CD4-positive, alpha-beta T cell (primary cell): Measurements from ENCODE around the gene DCDC1. TPM values are rescaled to one million over a fixed set of nuclear protein-coding genes. Genes with fewer than 3 reads are reported as not detected.

Source experiments
- ATAC-seq: fragments of 200-7000 bp; cut with Tn5 transposase; one replicate; pipeline ENCODE4 v1.10.0; 2022; ENCODE audit warnings: mild to moderate bottlenecking; ENCODE audit not compliant: poor library complexity
- CTCF ChIA-PET: fragments of 350-600 bp; sonication (Branson Sonifier 250); formaldehyde crosslinking; loops from one replicate; lab custom pipeline; 2021; ENCODE audit warnings: antibody characterized with exemption, inconsistent platforms; lab: Charles Lee
- POLR2A ChIA-PET: fragments of 350-600 bp; sonication (Branson Sonifier 250); formaldehyde crosslinking; loops from one replicate; lab custom pipeline; 2021; ENCODE audit warnings: antibody characterized with exemption, inconsistent platforms; lab: Charles Lee
- DNase-seq, 14 experiments: peaks; one replicate each; pipeline ENCODE4 v3.0.0-alpha.2; 2013 to 2020; ENCODE audit warnings: mixed read lengths in 2 of 14
- H3K27ac ChIP-seq, 2 donors: one replicate each; pipeline versions ENCODE4 v1.5.1 to v1.7.0; 2013; ENCODE audit warnings: low read length in 2 of 2, low read depth in 1 of 2, mild to moderate bottlenecking in 1 of 2
- H3K27me3 ChIP-seq, 2 experiments: 1 replicate in 1 of 2; 2 replicates in 1 of 2; pipeline versions ENCODE4 v1.6.1 to v1.7.0; 2013; ENCODE audit warnings: low read length in 2 of 2, control low read depth in 1 of 2, mild to moderate bottlenecking in 1 of 2, moderate library complexity in 1 of 2; ENCODE audit not compliant: insufficient read depth in 2 of 2, control insufficient read depth in 1 of 2
- H3K36me3 ChIP-seq: one replicate; pipeline ENCODE4 v1.6.1; 2013; ENCODE audit warnings: low read length, control low read depth; ENCODE audit not compliant: insufficient read depth
- H3K4me1 ChIP-seq: one replicate; pipeline ENCODE4 v1.6.1; 2013; ENCODE audit warnings: low read length, control low read depth; ENCODE audit not compliant: insufficient read depth
- H3K4me3 ChIP-seq: one replicate; pipeline ENCODE4 v1.5.1; 2013; ENCODE audit warnings: mild to moderate bottlenecking, low read length, moderate library complexity
- H3K9me3 ChIP-seq, 2 experiments: 1 replicate in 1 of 2; 2 replicates in 1 of 2; pipeline versions ENCODE4 v1.6.1 to v1.7.0; 2013; ENCODE audit warnings: low read length in 2 of 2, mild to moderate bottlenecking in 2 of 2, control low read depth in 1 of 2, moderate library complexity in 1 of 2; ENCODE audit not compliant: control insufficient read depth in 1 of 2, insufficient read depth in 1 of 2
- H3K27ac Mint-ChIP-seq: one replicate; pipeline ENCODE4 v1.8.0; 2020; ENCODE audit warnings: mixed read lengths
- H3K27me3 Mint-ChIP-seq: one replicate; pipeline ENCODE4 v1.8.0; 2021; ENCODE audit warnings: mixed read lengths
- H3K36me3 Mint-ChIP-seq: one replicate; pipeline ENCODE4 v1.8.0; 2021; ENCODE audit warnings: low read depth, mixed read lengths
- H3K4me1 Mint-ChIP-seq: one replicate; pipeline ENCODE4 v1.8.0; 2021; ENCODE audit warnings: low read depth, mixed read lengths
- H3K4me3 Mint-ChIP-seq: one replicate; pipeline ENCODE4 v1.8.0; 2020; ENCODE audit warnings: mild to moderate bottlenecking, mixed read lengths
- H3K9me3 Mint-ChIP-seq: one replicate; pipeline ENCODE4 v1.8.0; 2020; ENCODE audit warnings: mixed read lengths
- intact Hi-C, 2 experiments: fragments of 100-400 bp; cut with DNase I in 1 of 2; cut with micrococcal nuclease in 1 of 2; formaldehyde crosslinking; loops; one replicate each; pipeline versions ENCODE4 v1.15.1 to v1.9.0; 2023 to 2025; cut with DNase I, micrococcal nuclease
- total RNA-seq, 174 experiments: library from RNA in 2 of 174; stranded (reverse) in 2 of 174; gene quantifications; one replicate each; pipeline ENCODE4 v1.2.3 and lab custom pipeline; 2021 to 2026
- TF ChIP-seq, protein P1 (sequence below): fragments of 200-600 bp; IDR thresholded peaks from one replicate; pipeline ENCODE4 v1.8.0; 2022; ENCODE audit warnings: antibody characterized with exemption, mild to moderate bottlenecking

DCDC1 gene
- total RNA-seq, 2 experiments from 2014 or later: 0.11 TPM; not detected in 1

DNA sequence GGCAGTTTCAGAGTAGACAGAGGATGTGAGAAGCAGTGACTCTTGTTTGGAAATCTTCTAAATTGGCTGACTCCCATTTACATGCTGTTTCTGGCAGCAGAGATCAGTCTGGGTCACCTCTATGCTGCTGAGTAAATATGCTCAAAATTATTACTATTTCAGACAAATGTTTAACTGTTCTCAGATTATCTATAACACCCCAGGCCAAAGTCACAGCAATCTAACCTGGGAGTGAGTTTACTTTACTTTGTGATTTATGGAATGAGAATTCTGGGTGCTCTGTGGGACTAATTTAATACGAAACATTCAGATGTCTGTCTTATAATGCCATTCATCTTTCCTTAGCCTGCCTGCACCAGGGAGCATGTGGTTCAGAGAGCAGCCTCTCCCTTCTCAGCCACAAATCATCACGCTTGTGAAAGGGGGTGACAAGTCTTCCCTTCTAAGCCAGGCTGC, 500.9 kb downstream of the DCDC1 start:
- no peaks in the 10 kb centered on the region for H3K4me1 ChIP-seq
- H3K36me3 ChIP-seq: no peaks in the 10 kb centered on the region
- no peaks in the 10 kb centered on the region for H3K27me3 ChIP-seq
- no peak overlapping the region for H3K4me3 Mint-ChIP-seq
- H3K4me1 Mint-ChIP-seq: no peaks in the 10 kb centered on the region
- H3K4me3 ChIP-seq: no peak overlapping the region
- H3K9me3 ChIP-seq: no peaks in the 10 kb centered on the region
- CTCF ChIA-PET: no interaction called here
- DNase-seq (no peak), ATAC-seq (no peak)
- H3K27me3 Mint-ChIP-seq: no peaks in the 10 kb centered on the region
- POLR2A ChIA-PET: no interaction called here
- TF ChIP-seq, protein P1, sequence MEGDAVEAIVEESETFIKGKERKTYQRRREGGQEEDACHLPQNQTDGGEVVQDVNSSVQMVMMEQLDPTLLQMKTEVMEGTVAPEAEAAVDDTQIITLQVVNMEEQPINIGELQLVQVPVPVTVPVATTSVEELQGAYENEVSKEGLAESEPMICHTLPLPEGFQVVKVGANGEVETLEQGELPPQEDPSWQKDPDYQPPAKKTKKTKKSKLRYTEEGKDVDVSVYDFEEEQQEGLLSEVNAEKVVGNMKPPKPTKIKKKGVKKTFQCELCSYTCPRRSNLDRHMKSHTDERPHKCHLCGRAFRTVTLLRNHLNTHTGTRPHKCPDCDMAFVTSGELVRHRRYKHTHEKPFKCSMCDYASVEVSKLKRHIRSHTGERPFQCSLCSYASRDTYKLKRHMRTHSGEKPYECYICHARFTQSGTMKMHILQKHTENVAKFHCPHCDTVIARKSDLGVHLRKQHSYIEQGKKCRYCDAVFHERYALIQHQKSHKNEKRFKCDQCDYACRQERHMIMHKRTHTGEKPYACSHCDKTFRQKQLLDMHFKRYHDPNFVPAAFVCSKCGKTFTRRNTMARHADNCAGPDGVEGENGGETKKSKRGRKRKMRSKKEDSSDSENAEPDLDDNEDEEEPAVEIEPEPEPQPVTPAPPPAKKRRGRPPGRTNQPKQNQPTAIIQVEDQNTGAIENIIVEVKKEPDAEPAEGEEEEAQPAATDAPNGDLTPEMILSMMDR: no peak
- H3K36me3 Mint-ChIP-seq: no peaks in the 10 kb centered on the region
- no peak overlapping the region for H3K27ac ChIP-seq
- intact Hi-C loops: no loop called here
- no peak overlapping the region for H3K27ac Mint-ChIP-seq
- H3K9me3 Mint-ChIP-seq: no peaks in the 10 kb centered on the region

DNA sequence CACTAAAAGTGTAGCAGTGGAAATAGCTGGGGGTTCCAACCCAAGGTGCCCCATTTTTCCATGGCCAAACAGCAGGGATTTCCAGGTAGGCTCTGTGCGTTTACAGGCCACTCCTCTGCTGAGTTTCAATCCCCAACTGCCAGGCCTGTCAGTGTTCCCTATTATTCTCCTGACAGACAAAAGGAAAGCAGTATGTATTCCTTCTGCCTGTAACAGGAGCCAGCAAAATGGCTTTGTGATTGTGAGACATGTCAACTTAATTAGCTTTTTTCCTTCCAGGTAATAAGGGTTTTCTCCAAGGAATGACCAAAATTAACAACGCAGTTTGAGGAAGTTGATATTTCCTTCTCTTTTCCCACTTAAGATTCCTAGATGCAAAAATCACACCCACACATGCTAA, 506.3 kb downstream of the DCDC1 start:
- ChIA-PET POLR2A (no interaction called here), CTCF (no interaction called here)
- no peak for DNase-seq
- Histone ChIP-seq H3K27me3 (no peaks in the 10 kb centered on the region), H3K36me3 (no peaks in the 10 kb centered on the region), H3K27ac (no peak overlapping the region), H3K4me3 (no peak overlapping the region), H3K4me1 (no peaks in the 10 kb centered on the region), H3K9me3 (no peaks in the 10 kb centered on the region)
- no peak overlapping the region for H3K4me3 Mint-ChIP-seq
- no peaks in the 10 kb centered on the region for H3K9me3 Mint-ChIP-seq
- intact Hi-C loops: no loop called here
- H3K4me1 Mint-ChIP-seq: no peaks in the 10 kb centered on the region
- H3K36me3 Mint-ChIP-seq: no peaks in the 10 kb centered on the region
- no peaks in the 10 kb centered on the region for H3K27me3 Mint-ChIP-seq
- H3K27ac Mint-ChIP-seq: no peak overlapping the region
- ATAC-seq: no peak
- TF ChIP-seq, protein P1: no peak

DNA sequence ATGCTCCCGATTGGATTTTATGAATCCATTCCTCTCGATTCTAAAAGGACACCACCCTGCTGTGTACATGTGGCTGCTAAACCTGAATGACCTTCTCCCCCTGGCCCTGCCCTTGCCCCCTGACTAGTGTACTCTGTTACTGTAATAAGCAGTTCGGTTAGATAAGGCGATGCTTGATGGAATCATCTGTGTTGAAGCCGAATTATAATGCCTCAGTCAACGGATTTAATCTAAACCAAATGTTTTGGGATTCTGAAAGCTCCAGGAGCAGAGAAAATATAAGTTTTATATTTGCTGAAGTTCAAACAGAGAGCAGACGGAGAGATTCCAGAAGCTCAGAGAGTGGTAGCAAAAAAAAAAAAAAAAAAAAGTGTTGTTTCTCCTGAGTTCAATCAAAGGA, 508.0 kb downstream of the DCDC1 start:
- H3K27ac Mint-ChIP-seq: no peak overlapping the region
- Histone ChIP-seq H3K27me3 (no peaks in the 10 kb centered on the region), H3K36me3 (no peaks in the 10 kb centered on the region), H3K4me3 (no peak overlapping the region), H3K27ac (no peak overlapping the region), H3K4me1 (no peaks in the 10 kb centered on the region), H3K9me3 (no peaks in the 10 kb centered on the region)
- ATAC-seq (no peak), DNase-seq (no peak)
- intact Hi-C loops: no loop called here
- no peak overlapping the region for H3K4me3 Mint-ChIP-seq
- H3K27me3 Mint-ChIP-seq: no peaks in the 10 kb centered on the region
- H3K9me3 Mint-ChIP-seq: no peaks in the 10 kb centered on the region
- H3K4me1 Mint-ChIP-seq: no peaks in the 10 kb centered on the region
- H3K36me3 Mint-ChIP-seq: no peaks in the 10 kb centered on the region
- TF ChIP-seq, protein P1: no peak
- ChIA-PET POLR2A (no interaction called here), CTCF (no interaction called here)
